SK-N-SH (cell line): ENCODE results near the gene NCKAP5.

ENCODE experiments used
- CTCF ChIP-seq: fragments of 200-600 bp; sonication (generic); IDR thresholded peaks from 2 replicates; pipeline ENCODE4 v1.6.1; 2017; ENCODE audit warnings: antibody characterized with exemption, mild to moderate bottlenecking, moderate library complexity
- GABPA ChIP-seq: IDR thresholded peaks from 2 replicates; pipeline ENCODE4 v1.4.0; 2012; ENCODE audit warnings: low read depth, mild to moderate bottlenecking
- POLR2AphosphoS5 ChIP-seq: IDR thresholded peaks from 2 replicates; pipeline ENCODE4 v1.6.1; 2012; ENCODE audit warnings: low read depth, low read length
- RAD21 ChIP-seq: IDR thresholded peaks from 2 replicates; pipeline ENCODE4 v1.6.1; 2012; ENCODE audit warnings: mild to moderate bottlenecking, low read length
- TCF12 ChIP-seq: IDR thresholded peaks from 2 replicates; pipeline ENCODE4 v1.4.0; 2012
- USF2 ChIP-seq: fragments of 150-350 bp; IDR thresholded peaks from 2 replicates; pipeline ENCODE4 v1.6.1; 2017; ENCODE audit warnings: antibody characterized with exemption, low read length, low read depth, borderline replicate concordance
- ZBTB33 ChIP-seq: IDR thresholded peaks from 2 replicates; pipeline ENCODE4 v1.4.0; 2012; ENCODE audit warnings: low read depth, borderline replicate concordance

- no peak for TF ChIP-seq CTCF
- no peak for TF ChIP-seq GABPA
- TF ChIP-seq TCF12 = no peak
- TF ChIP-seq POLR2AphosphoS5 = no peak
- TF ChIP-seq USF2 = no peak
- TF ChIP-seq RAD21 = no peak
- no peak for TF ChIP-seq ZBTB33
Observed at GRCh38 chr2:133080822-133081221, 487.4 kb downstream of the NCKAP5 start.
